K562 (cell line): ENCODE measurements around the gene SFXN3. TPM values are rescaled to one million over a fixed set of nuclear protein-coding genes. Genes with fewer than 3 reads are reported as not detected.

Experiments used
- FOXM1 ChIP-seq, 2 experiments: fragments of 450-650 bp in 1 of 2; sonication (generic) in 1 of 2; formaldehyde crosslinking in 1 of 2; IDR thresholded peaks; 2 replicates each; pipeline versions ENCODE4 v1.6.1 to v1.9.0; 2017 to 2022; ENCODE audit warnings: low read depth in 2 of 2, mild to moderate bottlenecking in 2 of 2, missing genetic modification reagents in 1 of 2, moderate library complexity in 1 of 2
- L3MBTL2 ChIP-seq: fragments of 450-650 bp; IDR thresholded peaks from 2 replicates; pipeline ENCODE4 v1.6.1; 2016; ENCODE audit warnings: mild to moderate bottlenecking, moderate library complexity
- LCOR ChIP-seq: sonication (generic); formaldehyde crosslinking; IDR thresholded peaks from 2 replicates; pipeline ENCODE4 v1.8.0; 2022; ENCODE audit warnings: mild to moderate bottlenecking, missing genetic modification reagents
- NFATC3 ChIP-seq: fragments of 450-650 bp; IDR thresholded peaks from 2 replicates; pipeline ENCODE4 v1.6.1; 2017; ENCODE audit warnings: mild to moderate bottlenecking
- PTRF ChIP-seq: fragments of 450-650 bp; IDR thresholded peaks from 2 replicates; pipeline ENCODE4 v1.6.1; 2016; ENCODE audit warnings: mild to moderate bottlenecking, missing genetic modification characterization, missing compliant biosample characterization
- RFX5 ChIP-seq: IDR thresholded peaks from 2 replicates; pipeline ENCODE4 v1.6.1; 2011; ENCODE audit warnings: low read depth, mild to moderate bottlenecking, improper control_type of control experiment, low read length
- polyA plus RNA-seq, 8 experiments: library from polyadenylated mRNA; depleted of rRNA in 4 of 8; stranded (reverse) in 5 of 8; unstranded in 3 of 8; fragments of >200 nt; fragmentation: Nextera tagmentation in 2 of 8; fragmentation: Illumina TruSeq in 1 of 8; extraction: Ambion mirVana in 2 of 8; extraction: Trizol in 1 of 8; gene quantifications; 2 replicates each; pipeline versions ENCODE4 v1.2.1 to v1.2.3, GENCODE V29; 2011 to 2014; ENCODE audit warnings: inconsistent platforms in 1 of 8, missing spikeins in 1 of 8
- total RNA-seq, 7 experiments: library from RNA; depleted of rRNA in 6 of 7; stranded (reverse); fragments of >200 nt in 6 of 7; fragmentation: Illumina TruSeq in 2 of 7; extraction: Trizol in 2 of 7; gene quantifications; 2 replicates each; pipeline versions ENCODE4 v1.2.1 to v1.2.3, GENCODE V29; 2011 to 2021; ENCODE audit warnings: low replicate concordance in 1 of 7
- TF ChIP-seq, protein P1 (sequence below), 2 experiments: fragments of 450-650 bp; formaldehyde crosslinking in 1 of 2; IDR thresholded peaks; 2 replicates each; pipeline versions ENCODE4 v1.4.0 to v1.6.1; 2014 to 2020; ENCODE audit warnings: mild to moderate bottlenecking in 2 of 2, borderline replicate concordance in 1 of 2, low read depth in 1 of 2
- TF ChIP-seq, protein P2 (sequence below): fragments of 200-800 bp; sonication (Bioruptor generic); IDR thresholded peaks from 2 replicates; pipeline ENCODE4 v1.6.1; 2017; ENCODE audit warnings: missing genetic modification characterization, missing compliant biosample characterization
- TF ChIP-seq, protein P3 (sequence below): sonication (generic); formaldehyde crosslinking; IDR thresholded peaks from 2 replicates; pipeline ENCODE4 v1.8.0; 2022; ENCODE audit warnings: missing genetic modification reagents, mild to moderate bottlenecking, moderate library complexity, borderline replicate concordance
- TF ChIP-seq, protein P4 (sequence below): sonication (generic); formaldehyde crosslinking; IDR thresholded peaks from 2 replicates; pipeline ENCODE4 v1.9.0; 2022; ENCODE audit warnings: mild to moderate bottlenecking, missing genetic modification reagents
- TF ChIP-seq, protein P5 (sequence below): sonication (generic); formaldehyde crosslinking; IDR thresholded peaks from 2 replicates; pipeline ENCODE4 v1.9.0; 2022; ENCODE audit warnings: mild to moderate bottlenecking, missing genetic modification reagents

The SFXN3 gene
- total and polyA plus RNA-seq, 9 of the 15 experiments (the other 6 are each of a cell fraction or from before 2014, with no cell fraction given), result 0.24 to 4.6 (median 0.86) TPM

DNA sequence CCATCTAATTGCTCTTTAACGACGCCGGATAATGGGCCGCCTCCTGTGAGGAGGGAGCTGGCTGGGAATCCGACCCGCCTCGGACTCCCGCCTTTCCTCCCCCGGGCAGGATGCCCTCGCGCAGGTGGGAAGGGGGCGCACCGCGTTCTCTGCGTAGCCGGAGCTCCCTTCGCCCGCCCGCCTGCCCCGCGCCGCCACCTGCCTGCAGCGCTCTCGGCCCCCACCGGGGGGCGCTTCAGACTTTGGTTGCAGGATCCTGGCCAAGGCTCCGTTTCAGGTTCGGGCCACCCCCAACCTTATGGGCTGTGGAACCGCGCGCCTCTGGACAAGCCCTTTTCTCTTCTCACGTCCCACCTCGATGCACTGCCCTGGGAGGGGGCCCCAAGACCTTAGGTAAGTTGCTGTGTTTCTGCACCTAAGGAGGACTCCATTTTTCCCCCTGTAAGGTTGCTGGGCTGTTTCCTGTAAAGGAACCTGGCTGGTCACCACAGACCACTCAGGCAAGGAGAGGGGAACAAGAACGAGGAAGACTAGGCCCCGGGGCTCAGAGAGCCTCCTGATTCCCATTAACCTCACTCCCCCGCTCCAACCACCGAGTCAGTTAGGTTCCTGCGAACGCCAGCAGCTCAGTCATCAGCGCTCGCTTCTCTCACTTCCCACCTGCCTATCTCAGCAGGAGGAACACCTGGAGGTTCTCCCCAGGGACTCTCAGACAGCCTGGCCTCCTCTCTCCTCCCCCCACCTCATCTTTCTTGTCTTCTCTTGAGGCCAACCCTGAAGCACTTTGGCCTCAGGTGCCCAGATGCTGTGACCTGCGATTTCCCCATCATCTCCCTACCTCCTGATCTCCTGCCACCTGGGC lies 19.4 kb downstream of the SFXN3 start (continued):
- TF ChIP-seq, protein P1, sequence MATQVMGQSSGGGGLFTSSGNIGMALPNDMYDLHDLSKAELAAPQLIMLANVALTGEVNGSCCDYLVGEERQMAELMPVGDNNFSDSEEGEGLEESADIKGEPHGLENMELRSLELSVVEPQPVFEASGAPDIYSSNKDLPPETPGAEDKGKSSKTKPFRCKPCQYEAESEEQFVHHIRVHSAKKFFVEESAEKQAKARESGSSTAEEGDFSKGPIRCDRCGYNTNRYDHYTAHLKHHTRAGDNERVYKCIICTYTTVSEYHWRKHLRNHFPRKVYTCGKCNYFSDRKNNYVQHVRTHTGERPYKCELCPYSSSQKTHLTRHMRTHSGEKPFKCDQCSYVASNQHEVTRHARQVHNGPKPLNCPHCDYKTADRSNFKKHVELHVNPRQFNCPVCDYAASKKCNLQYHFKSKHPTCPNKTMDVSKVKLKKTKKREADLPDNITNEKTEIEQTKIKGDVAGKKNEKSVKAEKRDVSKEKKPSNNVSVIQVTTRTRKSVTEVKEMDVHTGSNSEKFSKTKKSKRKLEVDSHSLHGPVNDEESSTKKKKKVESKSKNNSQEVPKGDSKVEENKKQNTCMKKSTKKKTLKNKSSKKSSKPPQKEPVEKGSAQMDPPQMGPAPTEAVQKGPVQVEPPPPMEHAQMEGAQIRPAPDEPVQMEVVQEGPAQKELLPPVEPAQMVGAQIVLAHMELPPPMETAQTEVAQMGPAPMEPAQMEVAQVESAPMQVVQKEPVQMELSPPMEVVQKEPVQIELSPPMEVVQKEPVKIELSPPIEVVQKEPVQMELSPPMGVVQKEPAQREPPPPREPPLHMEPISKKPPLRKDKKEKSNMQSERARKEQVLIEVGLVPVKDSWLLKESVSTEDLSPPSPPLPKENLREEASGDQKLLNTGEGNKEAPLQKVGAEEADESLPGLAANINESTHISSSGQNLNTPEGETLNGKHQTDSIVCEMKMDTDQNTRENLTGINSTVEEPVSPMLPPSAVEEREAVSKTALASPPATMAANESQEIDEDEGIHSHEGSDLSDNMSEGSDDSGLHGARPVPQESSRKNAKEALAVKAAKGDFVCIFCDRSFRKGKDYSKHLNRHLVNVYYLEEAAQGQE (IDR thresholded peaks at IDR 0.05; ENCODE audit: borderline replicate concordance), result peak; percentile 55; the same call in 1 of the 2 replicates
- TF ChIP-seq, protein P1 (CRISPR knock-in tag; IDR thresholded peaks at IDR 0.05; ENCODE audit: low read depth), result no peak
- TF ChIP-seq LCOR (0 out of 2 replicates have a peak, but pooled peaks have one; percentile 40), NFATC3 (no peak), FOXM1 (IDR thresholded peaks at IDR 0.05; ENCODE audit: low read depth) (no peak), FOXM1 (CRISPR knock-in tag; IDR thresholded peaks at IDR 0.05; ENCODE audit: low read depth) (no peak), RFX5 (no peak), PTRF (tag) (no peak), L3MBTL2 (peak; percentile 56; the same call in 1 of the 2 replicates)
- TF ChIP-seq, protein P2, sequence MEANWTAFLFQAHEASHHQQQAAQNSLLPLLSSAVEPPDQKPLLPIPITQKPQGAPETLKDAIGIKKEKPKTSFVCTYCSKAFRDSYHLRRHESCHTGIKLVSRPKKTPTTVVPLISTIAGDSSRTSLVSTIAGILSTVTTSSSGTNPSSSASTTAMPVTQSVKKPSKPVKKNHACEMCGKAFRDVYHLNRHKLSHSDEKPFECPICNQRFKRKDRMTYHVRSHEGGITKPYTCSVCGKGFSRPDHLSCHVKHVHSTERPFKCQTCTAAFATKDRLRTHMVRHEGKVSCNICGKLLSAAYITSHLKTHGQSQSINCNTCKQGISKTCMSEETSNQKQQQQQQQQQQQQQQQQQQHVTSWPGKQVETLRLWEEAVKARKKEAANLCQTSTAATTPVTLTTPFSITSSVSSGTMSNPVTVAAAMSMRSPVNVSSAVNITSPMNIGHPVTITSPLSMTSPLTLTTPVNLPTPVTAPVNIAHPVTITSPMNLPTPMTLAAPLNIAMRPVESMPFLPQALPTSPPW (CRISPR knock-in tag), result 0 out of 2 replicates have a peak, but pooled peaks have one; percentile 27
- TF ChIP-seq, protein P3, sequence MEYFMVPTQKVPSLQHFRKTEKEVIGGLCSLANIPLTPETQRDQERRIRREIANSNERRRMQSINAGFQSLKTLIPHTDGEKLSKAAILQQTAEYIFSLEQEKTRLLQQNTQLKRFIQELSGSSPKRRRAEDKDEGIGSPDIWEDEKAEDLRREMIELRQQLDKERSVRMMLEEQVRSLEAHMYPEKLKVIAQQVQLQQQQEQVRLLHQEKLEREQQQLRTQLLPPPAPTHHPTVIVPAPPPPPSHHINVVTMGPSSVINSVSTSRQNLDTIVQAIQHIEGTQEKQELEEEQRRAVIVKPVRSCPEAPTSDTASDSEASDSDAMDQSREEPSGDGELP, result peak; percentile 65; the same call in 1 of the 2 replicates
- TF ChIP-seq, protein P4, sequence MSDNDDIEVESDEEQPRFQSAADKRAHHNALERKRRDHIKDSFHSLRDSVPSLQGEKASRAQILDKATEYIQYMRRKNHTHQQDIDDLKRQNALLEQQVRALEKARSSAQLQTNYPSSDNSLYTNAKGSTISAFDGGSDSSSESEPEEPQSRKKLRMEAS (CRISPR knock-in tag), result peak; percentile 35; the same call in 1 of the 2 replicates
- TF ChIP-seq, protein P5, sequence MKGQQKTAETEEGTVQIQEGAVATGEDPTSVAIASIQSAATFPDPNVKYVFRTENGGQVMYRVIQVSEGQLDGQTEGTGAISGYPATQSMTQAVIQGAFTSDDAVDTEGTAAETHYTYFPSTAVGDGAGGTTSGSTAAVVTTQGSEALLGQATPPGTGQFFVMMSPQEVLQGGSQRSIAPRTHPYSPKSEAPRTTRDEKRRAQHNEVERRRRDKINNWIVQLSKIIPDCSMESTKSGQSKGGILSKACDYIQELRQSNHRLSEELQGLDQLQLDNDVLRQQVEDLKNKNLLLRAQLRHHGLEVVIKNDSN (CRISPR knock-in tag), result no peak
